Progenitor cell of endocrine pancreas (in vitro differentiated cells): Measurements from ENCODE around the gene DQX1. TPM values are rescaled to one million over a fixed set of nuclear protein-coding genes. Genes with fewer than 3 reads are reported as not detected.

Source experiments
- DNase-seq: peaks from one replicate; pipeline ENCODE4 v3.0.0; 2021; ENCODE audit warnings: low spot score; ENCODE audit not compliant: unreplicated experiment
- H3K27ac Mint-ChIP-seq: 2 replicates; pipeline ENCODE4 v1.8.0; 2021; ENCODE audit warnings: mild to moderate bottlenecking, moderate library complexity, mixed read lengths
- H3K27me3 Mint-ChIP-seq: 2 replicates; pipeline ENCODE4 v1.8.0; 2021; ENCODE audit warnings: mixed read lengths
- H3K36me3 Mint-ChIP-seq: 2 replicates; pipeline ENCODE4 v1.8.0; 2022; ENCODE audit warnings: mixed read lengths; ENCODE audit not compliant: insufficient read depth
- H3K4me1 Mint-ChIP-seq: 2 replicates; pipeline ENCODE4 v1.8.0; 2021; ENCODE audit warnings: low read depth, mixed read lengths
- H3K4me3 Mint-ChIP-seq: 2 replicates; pipeline ENCODE4 v1.8.0; 2021; ENCODE audit warnings: low read depth, mild to moderate bottlenecking, moderate library complexity, mixed read lengths
- H3K9me3 Mint-ChIP-seq: 2 replicates; pipeline ENCODE4 v1.8.0; 2021; ENCODE audit warnings: low read depth, mixed read lengths
- total RNA-seq: library from RNA; stranded (reverse); gene quantifications from 2 replicates; pipeline ENCODE4 v1.2.1, GENCODE V29; 2021
- TF ChIP-seq, protein P1 (sequence below): fragments of 200-600 bp; sonication (generic); IDR thresholded peaks from one replicate; pipeline ENCODE4 v1.5.0; 2021; ENCODE audit warnings: antibody characterized with exemption, mild to moderate bottlenecking; ENCODE audit not compliant: unreplicated experiment

The DQX1 gene
- total RNA-seq, 1 donor from 2014 or later = 1.5 TPM

DNA sequence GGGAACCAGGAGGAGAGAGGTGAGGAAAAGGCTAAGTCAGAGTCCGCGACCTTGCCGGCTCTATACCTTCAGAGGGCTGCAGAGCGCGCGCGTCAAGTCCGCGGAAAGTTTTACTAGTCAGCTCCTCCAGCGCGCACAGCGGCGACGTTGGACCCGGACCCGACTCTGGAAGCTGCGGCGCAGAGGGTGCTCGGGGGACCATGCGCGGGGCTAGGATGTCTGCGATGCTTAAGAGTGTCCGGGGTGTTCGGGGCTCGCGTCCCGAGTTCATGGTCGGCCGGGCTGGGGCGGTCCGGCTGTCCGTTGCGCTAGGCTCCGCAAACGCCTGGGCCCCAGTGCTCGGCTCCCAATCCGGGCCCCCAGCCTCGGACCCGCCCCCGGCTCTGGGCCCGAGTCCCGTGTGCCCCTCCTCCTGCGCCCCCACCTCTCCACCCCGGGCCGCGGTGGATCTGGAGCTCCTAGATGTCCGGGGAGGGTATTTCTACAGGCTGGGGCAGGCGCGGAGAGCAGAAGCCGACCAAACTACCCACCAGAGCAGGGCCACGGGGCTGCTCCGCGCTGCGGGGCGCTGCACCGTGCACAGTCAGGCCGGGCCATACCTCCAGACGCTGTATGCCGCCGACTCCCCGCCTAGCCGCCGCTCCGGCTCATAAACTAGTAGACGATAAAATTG, 26.6 kb downstream of the DQX1 start, which contains the start of gene LBX2:
Gene LBX2, minus strand, starts transcription at position 337 of the 673 bp plus-strand sequence. Its CDS starts 66 bp downstream, at position 271.
- TF ChIP-seq, protein P1, sequence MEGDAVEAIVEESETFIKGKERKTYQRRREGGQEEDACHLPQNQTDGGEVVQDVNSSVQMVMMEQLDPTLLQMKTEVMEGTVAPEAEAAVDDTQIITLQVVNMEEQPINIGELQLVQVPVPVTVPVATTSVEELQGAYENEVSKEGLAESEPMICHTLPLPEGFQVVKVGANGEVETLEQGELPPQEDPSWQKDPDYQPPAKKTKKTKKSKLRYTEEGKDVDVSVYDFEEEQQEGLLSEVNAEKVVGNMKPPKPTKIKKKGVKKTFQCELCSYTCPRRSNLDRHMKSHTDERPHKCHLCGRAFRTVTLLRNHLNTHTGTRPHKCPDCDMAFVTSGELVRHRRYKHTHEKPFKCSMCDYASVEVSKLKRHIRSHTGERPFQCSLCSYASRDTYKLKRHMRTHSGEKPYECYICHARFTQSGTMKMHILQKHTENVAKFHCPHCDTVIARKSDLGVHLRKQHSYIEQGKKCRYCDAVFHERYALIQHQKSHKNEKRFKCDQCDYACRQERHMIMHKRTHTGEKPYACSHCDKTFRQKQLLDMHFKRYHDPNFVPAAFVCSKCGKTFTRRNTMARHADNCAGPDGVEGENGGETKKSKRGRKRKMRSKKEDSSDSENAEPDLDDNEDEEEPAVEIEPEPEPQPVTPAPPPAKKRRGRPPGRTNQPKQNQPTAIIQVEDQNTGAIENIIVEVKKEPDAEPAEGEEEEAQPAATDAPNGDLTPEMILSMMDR = no peak
- Mint-ChIP-seq H3K36me3 (peaks cover 6% of the 10 kb centered on the region), H3K27me3 (peaks cover 29% of the 10 kb centered on the region), H3K4me3 (peak within 1 kb of the TSS; percentile 89), H3K4me1 (peaks cover 31% of the 10 kb centered on the region), H3K9me3 (no peaks in the 10 kb centered on the region), H3K27ac (peak within 1 kb of the TSS; percentile 93)
- no peak for DNase-seq

DNA sequence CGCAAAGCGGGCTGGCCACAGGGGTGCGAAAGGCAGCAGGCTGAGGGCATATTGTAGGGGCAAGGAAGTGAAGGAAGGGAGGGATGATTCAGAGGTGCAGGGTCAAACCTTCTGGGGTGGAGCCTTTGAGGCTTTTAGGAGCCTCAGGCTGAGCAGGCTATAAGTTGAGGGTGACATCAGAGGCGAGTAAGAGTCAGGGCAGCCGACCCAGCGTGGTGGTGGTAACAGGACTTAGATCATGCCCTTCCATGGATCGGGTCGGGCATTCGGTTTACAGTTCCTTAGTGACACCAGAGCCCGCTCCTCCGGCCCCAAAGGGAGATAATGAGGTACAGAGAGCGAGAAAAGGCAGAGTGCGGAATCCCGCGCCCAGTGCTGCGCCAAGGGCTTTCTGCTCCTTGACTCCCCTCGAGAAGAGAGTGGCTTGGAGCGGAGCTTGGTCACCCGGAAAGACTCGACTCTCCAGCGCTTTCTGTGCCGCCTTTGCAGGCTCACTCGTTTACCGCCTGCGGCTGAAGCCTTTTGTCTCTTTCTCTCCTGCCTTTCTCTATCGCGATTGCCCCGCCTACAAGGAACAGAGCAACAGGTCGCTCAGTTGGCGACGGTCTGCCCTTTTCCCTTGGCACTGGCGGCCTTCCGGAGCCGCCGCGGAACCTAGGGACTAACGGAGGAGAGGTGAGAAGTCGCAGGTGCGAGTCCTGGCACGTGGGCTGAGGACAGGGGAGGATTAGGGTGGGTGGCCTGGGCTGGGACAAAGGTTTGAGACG, 27.3 kb downstream of the DQX1 start:
- Mint-ChIP-seq H3K9me3 (no peaks in the 10 kb centered on the region), H3K4me3 (peak overlapping the region; percentile 89), H3K4me1 (peaks cover 29% of the 10 kb centered on the region), H3K36me3 (peaks cover 9% of the 10 kb centered on the region), H3K27ac (peak overlapping the region; percentile 93), H3K27me3 (peaks cover 29% of the 10 kb centered on the region)
- TF ChIP-seq, protein P1 = no peak
- DNase-seq = no peak

DNA sequence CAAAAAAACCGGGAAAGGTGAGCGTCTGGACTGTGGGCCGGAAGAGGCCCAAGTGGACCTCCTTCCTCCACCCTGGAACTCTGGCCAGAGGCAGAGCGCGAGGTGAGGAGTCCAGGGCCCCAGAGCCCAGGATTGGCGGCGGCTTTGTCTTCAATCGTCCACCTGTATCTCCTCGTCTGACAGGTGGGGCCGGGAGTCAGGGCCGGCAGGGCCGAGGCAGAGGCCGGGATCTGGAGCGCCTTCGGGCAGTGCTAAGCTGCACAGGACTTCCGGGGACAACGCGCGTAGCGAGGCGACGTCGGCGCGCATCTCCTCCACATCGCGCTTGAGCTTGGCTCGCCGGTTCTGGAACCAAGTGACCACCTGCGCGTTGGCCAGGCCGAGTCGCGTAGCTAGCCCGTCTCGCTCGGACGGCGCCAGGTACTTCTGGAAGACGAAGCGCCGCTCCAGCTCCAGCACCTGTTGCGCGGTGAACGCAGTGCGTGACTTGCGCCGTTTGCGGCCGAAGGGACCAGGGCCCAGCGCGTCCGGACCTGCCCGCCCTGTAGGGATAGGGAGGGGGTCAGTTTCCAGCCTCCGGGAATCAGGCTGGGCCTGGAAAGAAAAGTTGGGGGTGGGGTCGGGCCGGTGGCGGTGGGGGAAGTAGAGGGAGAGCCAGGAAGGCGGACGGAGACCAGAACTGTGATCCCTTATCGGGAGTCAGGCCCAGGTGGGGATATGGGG, 28.1 kb downstream of the DQX1 start:
- TF ChIP-seq, protein P1 = no peak

DNA sequence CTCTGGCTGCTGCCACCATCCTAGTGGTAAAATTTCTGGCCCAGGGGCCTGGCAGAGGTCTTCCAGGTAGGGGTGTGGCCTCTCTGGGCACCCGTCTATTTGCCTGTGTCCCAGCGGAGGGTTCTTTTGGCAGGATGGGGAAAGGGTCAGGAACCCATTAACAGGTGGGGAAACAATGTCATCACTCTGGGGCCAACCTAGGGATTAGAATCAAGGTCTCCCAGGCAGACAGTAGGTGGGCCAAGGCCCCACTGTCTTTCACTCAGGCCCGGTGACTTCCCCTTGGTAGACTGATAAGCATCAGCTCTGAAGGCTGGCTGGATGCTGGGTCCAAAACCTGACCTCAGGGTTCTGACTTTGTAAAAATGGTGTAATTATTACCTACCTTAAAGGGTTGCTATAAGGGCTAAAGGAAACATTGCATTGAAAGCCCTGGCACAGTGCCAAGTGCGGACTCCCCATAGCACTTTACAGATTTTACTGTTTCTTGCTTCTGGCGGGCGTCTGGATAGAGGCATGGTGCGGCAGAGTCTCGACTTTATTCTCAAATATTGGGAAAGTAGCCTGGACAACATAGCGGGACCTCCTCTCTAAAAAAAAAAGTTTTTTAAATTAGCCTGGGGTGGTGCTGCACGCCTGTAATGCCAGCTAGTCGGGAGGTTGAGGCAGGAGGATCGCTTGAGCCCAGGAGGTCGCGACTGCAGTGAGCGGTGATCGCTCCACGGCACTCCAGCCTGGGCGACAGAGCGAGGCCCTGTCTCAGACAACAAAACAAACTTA, 28.8 kb downstream of the DQX1 start:
- TF ChIP-seq, protein P1 = no peak
- no peak for DNase-seq
- Mint-ChIP-seq H3K9me3 (no peaks in the 10 kb centered on the region), H3K36me3 (peaks cover 12% of the 10 kb centered on the region), H3K27ac (peak overlapping the region; percentile 79), H3K4me1 (peaks cover 21% of the 10 kb centered on the region), H3K4me3 (peak overlapping the region; percentile 89), H3K27me3 (peaks cover 29% of the 10 kb centered on the region)

More for the DNA sequence above, 28.1 kb downstream of the DQX1 start:
- peak overlapping the region; percentile 89 for H3K4me3 Mint-ChIP-seq
- DNase-seq = no peak
- H3K9me3 Mint-ChIP-seq = no peaks in the 10 kb centered on the region
- H3K27ac Mint-ChIP-seq = peak overlapping the region; percentile 93
- H3K36me3 Mint-ChIP-seq = peaks cover 10% of the 10 kb centered on the region
- peaks cover 26% of the 10 kb centered on the region for H3K4me1 Mint-ChIP-seq
- H3K27me3 Mint-ChIP-seq = peaks cover 29% of the 10 kb centered on the region
